Stimulated activated CD8-positive, alpha-beta memory T cell treated with anti-CD3 and anti-CD28 coated beads, Interleukin-12 subunit alpha, Interleukin-12 subunit beta, amount 100 ng/mL, for 24 hours (primary cell): ENCODE results near the gene FTHL17.

Experiments used
- DNase-seq: peaks from one replicate; pipeline ENCODE4 v3.0.0-alpha.2; 2020; ENCODE audit errors: extremely low read depth

The FTHL17 gene

DNA sequence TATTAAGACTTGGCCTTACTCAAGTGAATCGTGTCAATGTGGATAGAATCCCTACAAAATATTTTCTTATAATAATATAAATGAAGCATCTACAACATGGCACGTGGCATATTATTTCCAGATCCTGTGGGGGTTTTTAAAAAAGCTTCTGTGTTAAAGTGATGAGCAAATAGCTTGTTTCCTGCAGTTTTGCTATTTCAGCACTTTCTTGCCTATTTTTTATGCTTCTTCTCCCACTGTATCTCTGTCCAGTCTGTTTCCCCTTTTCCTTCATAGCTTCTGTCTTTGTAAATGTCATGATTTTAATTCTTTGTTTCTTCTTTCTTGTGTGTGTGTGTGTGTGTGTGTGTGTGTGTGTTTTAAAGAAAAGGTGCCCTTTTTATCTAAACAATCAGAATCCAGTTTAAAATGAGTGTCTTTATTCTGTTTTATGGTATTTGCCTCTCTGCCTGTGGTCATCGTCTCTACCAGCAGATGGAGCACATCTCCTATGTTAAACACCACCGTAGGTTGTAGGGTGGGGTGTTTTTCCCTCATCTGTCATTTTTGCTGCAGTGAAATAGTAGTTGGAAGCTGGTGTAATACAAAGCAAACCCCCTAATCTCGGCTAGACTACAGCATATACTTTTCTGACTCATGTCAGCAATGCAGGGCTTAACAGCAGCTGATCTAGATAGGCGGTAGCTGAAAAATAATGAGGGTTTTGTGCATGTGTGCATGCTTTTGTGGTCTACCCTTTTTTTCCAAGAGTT lies 33.1 kb downstream of the FTHL17 start:
- no peak for DNase-seq

DNA sequence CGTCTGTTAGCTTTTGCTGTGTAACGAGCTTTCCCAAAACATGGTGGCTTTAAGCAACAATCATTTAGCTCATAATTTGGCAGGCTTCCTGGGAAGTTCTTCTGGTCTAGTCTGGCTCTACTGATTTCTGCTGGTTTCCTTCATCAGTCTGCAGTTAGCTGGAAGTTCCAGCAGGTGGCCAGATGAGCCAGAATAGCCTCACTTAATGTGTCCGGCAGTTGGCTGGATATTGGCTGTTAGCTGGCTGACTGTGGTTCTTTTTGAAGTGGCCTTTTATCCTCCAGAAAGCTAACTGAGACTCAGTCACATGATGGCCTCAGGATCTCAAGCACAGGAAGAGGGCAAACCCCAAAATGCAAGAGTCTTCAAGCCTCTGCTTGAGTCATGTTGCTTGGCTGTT lies 34.9 kb downstream of the FTHL17 start:
- DNase-seq, result no peak

DNA sequence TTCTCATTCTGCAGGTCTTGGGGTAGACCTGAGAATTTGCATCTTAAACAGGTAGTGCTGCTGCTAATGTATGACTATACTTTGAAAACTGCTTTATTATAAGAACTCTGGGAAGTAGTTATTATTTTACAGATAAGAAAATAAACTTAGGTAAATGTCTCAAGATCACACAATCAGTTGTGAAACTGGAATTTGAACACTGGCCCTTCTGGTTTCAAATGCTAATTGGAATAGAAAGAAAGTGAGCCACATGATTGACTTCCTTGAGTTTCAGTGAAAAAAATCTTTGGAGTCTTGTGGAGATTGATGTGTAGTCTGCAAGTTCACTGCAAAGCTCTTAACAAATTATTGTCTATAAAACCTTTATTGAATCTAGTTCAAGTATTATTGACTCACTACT lies 44.5 kb downstream of the FTHL17 start:
- no peak for DNase-seq

DNA sequence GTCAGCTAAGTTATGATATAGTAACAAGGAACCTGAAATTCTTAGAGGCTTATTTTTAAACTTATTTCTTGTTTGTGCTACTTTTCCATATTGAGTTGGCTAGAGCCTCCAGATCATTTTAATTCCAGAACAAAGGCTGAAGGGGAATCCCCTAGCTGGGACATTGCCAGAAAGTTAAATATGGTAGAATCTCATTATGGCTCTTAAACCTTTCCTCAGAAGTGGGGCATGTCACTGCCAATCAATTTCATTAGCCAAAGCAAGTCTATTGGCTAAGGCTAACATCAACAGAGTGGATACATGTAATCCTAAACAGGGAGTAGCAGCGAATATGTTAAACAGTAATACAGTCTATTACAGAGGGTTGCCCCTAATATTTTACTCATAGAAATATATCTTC lies 47.0 kb downstream of the FTHL17 start:
- no peak for DNase-seq

DNA sequence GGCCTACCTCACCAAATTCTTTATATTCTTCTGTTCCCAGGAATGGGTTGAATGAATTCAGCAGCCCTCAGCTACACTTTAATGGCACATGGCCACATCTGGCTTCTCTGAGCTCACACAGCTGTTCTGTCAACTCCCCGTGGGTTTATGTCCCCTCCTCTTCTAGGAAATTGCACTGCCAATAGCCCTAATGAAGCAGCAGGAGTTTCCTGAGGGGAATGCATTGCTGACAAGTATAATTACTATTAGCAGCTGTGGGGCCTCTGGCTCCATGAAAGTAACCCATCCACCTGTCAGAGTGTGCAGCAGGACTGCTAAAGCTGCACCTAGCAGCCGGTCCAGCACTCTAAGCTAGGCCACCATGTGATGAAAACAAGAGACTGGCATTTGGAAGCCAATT lies 50.3 kb downstream of the FTHL17 start:
- DNase-seq, result no peak
